Forelimb muscle (tissue), 1 donor: ENCODE data around the gene PLOD3. TPM values are rescaled to one million over a fixed set of nuclear protein-coding genes. Genes with fewer than 3 reads are reported as not detected.

Source experiments
- DNase-seq: peaks from one replicate; pipeline ENCODE4 v3.0.0-alpha.2; 2013; ENCODE audit warnings: low read depth
- polyA plus RNA-seq: library from polyadenylated mRNA; unstranded; fragments of 120-200 nt; gene quantifications from one replicate; pipeline ENCODE4 v1.2.1, GENCODE V29; 2013; ENCODE audit not compliant: insufficient read length

Gene PLOD3
- polyA plus RNA-seq, 1 donor, result 41.4 TPM

GRCh38 chr7:101166648-101166908, 50.8 kb downstream of the PLOD3 start:
- no peak for DNase-seq

GRCh38 chr7:101165958-101166647, 51.3 kb downstream of the PLOD3 start:
- DNase-seq, result no peak

GRCh38 chr7:101165075-101165957, 52.1 kb downstream of the PLOD3 start, which contains the start of gene VGF:
Gene VGF, minus strand, starts transcription at chr7:101165569. Its CDS starts 726 bp downstream, at chr7:101164843.
- DNase-seq, result peak; percentile 54

DNA sequence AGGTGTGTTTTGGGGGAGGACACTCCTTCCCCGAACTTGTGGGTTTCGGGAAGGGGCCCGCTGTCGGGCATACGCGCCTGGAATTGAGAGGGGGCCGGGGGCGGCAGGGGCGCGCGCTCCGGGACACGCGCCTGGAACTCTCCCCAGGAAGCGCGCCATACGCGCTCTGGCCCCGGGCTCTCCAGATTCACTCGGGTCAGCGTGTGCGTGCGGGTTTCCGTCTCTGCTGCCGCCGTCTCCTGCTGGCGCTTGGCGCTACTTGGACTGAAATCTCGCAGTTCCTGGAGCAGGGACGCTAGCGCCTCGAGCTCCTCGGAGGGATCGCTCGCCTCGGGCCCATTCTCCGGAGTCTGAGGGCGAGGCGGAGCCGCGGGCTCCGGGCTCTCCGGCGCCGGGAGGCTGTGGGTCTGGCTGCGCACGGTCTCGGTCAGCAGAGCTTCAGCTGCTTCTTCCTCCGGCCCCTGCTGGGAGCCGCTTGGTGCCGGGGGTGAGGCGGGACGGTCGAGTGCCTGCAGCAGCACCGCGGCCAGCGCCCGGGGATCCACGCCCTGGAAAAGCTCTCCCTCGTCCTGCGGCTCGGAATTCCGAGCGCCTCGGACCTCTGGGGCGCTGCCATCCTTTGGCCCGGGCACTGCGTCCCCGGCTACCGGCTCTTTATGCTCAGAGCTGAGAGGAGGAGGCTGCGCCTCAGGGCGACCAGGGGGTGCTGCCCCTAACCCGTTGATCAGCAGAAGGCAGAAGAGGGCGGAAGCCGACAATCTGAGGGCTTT, 53.1 kb downstream of the PLOD3 start:
- no peak for DNase-seq

DNA sequence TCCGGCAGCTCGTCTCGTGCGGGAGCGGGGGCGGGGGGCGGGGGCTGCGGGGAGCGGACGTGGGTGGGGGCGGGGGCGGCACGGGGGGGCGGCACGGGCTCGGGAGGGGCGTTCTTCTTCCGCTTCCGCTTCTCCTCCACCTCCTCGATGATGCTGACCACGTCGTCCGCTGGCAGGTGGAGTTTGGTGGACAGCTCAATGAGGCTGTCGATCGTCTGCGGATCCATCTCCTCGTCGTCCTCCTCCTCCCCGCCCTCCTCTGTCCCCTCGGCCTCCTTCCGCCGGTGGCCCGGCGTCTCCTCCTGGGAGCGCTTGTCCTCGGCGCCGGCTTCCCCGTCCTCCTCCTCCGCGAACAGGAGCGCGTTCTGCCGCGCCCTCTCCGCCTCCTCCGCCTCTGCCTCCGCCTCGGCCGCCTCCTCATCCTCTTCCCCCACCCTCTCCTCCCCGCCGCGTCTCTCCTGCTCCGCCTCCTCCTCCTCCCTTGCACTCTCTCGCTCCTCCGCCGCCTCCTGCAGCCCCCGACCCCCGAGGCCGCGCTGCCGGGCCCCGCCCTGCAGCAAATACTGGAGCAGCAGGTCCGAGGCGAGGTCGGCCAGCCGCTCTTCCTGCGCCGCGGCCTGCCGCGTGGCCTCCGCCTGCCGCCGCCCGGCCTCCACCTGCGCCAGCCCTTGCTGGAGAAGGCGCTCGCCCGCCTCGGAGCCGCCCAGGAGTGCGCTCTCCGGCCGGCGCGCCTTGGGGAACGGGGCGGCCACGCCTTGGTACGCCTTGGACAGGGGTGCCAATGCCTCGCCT, 53.9 kb downstream of the PLOD3 start:
- DNase-seq, result no peak

- DNase-seq, result no peak
Measured at GRCh38 chr7:101162551-101163278, 54.7 kb downstream of the PLOD3 start.

- no peak for DNase-seq
Measured at GRCh38 chr7:101161692-101162471, 55.5 kb downstream of the PLOD3 start.

DNA sequence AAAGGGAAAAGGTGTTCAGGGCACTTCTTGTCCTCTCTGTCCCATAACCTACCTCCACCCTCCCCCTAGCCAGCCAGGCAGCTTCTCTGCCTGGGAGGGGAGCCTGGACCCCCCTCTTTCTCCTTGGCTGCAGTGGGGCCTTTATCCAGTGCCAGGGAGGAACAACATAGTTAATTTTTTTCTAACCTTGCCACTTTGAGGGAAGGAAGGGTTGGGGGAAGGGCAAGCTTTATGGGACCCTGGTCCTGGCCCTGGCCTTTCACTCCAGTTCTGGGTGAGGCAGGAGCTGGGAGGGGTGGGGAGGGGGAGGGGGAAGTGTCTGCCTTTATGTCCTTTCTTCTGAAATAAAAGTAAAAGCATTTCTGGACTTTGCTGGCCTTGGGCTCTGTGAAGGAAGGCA, 56.5 kb downstream of the PLOD3 start:
- no peak for DNase-seq

GRCh38 chr7:101159696-101160674, 57.4 kb downstream of the PLOD3 start:
- no peak for DNase-seq

GRCh38 chr7:101156866-101157589, 60.4 kb downstream of the PLOD3 start:
- no peak for DNase-seq

GRCh38 chr7:101156277-101156676, 61.1 kb downstream of the PLOD3 start:
- DNase-seq, result no peak

Other genes starting within 250 kb of the PLOD3 start
- 0.48 TPM for gene MUC12, start 248.0 kb downstream of the PLOD3 start, polyA plus RNA-seq
- gene MUC17, start 197.5 kb downstream of the PLOD3 start, polyA plus RNA-seq, result not detected
- gene TRIM56, start 132.1 kb downstream of the PLOD3 start, polyA plus RNA-seq, result 7.6 TPM
- 5.6 TPM for gene SERPINE1, start 90.5 kb downstream of the PLOD3 start, polyA plus RNA-seq
- 17.7 TPM for gene AP1S1, start 63.1 kb downstream of the PLOD3 start, polyA plus RNA-seq
- gene VGF, start 52.0 kb downstream of the PLOD3 start, polyA plus RNA-seq, result not detected
- gene NAT16, start 37.3 kb downstream of the PLOD3 start, polyA plus RNA-seq, result not detected
- gene MOGAT3, start 16.5 kb downstream of the PLOD3 start, polyA plus RNA-seq, result not detected
- gene ZNHIT1, start 584 bp upstream of the PLOD3 start, polyA plus RNA-seq, result 46.5 TPM
- gene CLDN15, start 20.2 kb upstream of the PLOD3 start, polyA plus RNA-seq, result 7.4 TPM
- 125 TPM for gene FIS1, start 27.5 kb upstream of the PLOD3 start, polyA plus RNA-seq
- 25.7 TPM for gene IFT22, start 104.2 kb upstream of the PLOD3 start, polyA plus RNA-seq
- gene COL26A1, start 145.3 kb upstream of the PLOD3 start, polyA plus RNA-seq, result 1.5 TPM